HEK293T (cell line): ENCODE data around the gene COL19A1.

Experiments used
- BHLHE40 ChIP-seq: fragments of 450-650 bp; IDR thresholded peaks from 2 replicates; pipeline ENCODE4 v1.6.1; 2016; ENCODE audit warnings: mild to moderate bottlenecking, moderate library complexity, borderline replicate concordance
- CTBP1 ChIP-seq: fragments of 450-650 bp; IDR thresholded peaks from 2 replicates; pipeline ENCODE4 v1.6.1; 2016; ENCODE audit warnings: borderline replicate concordance
- ELF4 ChIP-seq: fragments of 450-650 bp; IDR thresholded peaks from 2 replicates; pipeline ENCODE4 v1.6.1; 2017; ENCODE audit warnings: antibody characterized with exemption
- FOXA1 ChIP-seq: fragments of 450-650 bp; IDR thresholded peaks from 2 replicates; pipeline ENCODE4 v1.6.1; 2016; ENCODE audit warnings: mild to moderate bottlenecking
- FOXK2 ChIP-seq: fragments of 450-650 bp; IDR thresholded peaks from 2 replicates; pipeline ENCODE4 v1.6.1; 2016; ENCODE audit warnings: mild to moderate bottlenecking
- FOXM1 ChIP-seq: fragments of 450-650 bp; IDR thresholded peaks from 2 replicates; pipeline ENCODE4 v1.6.1; 2017; ENCODE audit warnings: mild to moderate bottlenecking, borderline replicate concordance
- HDGF ChIP-seq: fragments of 450-650 bp; IDR thresholded peaks from 2 replicates; pipeline ENCODE4 v1.6.1; 2017; ENCODE audit warnings: antibody characterized with exemption, borderline replicate concordance
- PKNOX1 ChIP-seq: fragments of 450-650 bp; IDR thresholded peaks from 2 replicates; pipeline ENCODE4 v1.6.1; 2016
- SP1 ChIP-seq: fragments of 450-650 bp; IDR thresholded peaks from 2 replicates; pipeline ENCODE4 v1.6.1; 2017
- SUZ12 ChIP-seq: fragments of 450-650 bp; IDR thresholded peaks from 2 replicates; pipeline ENCODE4 v1.6.1; 2016; ENCODE audit warnings: mild to moderate bottlenecking

- TF ChIP-seq FOXM1 (no peak), CTBP1 (no peak), BHLHE40 (no peak), SP1 (no peak), FOXA1 (no peak), SUZ12 (no peak), PKNOX1 (no peak), ELF4 (no peak), HDGF (no peak), FOXK2 (no peak)
Observed at GRCh38 chr6:70180901-70181599, 314.7 kb downstream of the COL19A1 start.
